ENCODE data around the gene CHRM2. TPM values are rescaled to one million over a fixed set of nuclear protein-coding genes. Genes with fewer than 3 reads are reported as not detected.

The CHRM2 gene
- total RNA-seq, 4 donors from 2014 or later, result not detected

DNA sequence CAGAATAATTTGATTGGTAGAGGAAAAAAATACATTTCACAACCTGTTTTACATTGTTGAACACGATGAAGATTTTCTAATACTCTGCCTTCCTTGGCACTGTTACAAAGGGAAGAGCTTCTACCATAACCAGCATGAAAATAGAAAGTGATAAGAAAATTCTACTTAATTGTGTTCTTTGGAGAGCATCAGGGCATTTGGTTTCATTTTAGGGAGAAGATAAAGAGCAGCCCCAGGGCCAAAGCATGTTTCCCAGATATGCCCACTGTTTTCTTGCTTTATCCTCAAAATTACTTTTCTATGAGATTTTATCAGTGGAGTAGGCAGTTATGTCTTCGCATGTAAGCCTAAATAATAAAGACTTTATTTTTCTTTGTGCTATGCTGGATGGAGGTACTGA lies 9.5 kb downstream of the CHRM2 start:
- TF ChIP-seq POLR2A (IDR thresholded peaks at IDR 0.05), result no peak
- TF ChIP-seq, protein P1, sequence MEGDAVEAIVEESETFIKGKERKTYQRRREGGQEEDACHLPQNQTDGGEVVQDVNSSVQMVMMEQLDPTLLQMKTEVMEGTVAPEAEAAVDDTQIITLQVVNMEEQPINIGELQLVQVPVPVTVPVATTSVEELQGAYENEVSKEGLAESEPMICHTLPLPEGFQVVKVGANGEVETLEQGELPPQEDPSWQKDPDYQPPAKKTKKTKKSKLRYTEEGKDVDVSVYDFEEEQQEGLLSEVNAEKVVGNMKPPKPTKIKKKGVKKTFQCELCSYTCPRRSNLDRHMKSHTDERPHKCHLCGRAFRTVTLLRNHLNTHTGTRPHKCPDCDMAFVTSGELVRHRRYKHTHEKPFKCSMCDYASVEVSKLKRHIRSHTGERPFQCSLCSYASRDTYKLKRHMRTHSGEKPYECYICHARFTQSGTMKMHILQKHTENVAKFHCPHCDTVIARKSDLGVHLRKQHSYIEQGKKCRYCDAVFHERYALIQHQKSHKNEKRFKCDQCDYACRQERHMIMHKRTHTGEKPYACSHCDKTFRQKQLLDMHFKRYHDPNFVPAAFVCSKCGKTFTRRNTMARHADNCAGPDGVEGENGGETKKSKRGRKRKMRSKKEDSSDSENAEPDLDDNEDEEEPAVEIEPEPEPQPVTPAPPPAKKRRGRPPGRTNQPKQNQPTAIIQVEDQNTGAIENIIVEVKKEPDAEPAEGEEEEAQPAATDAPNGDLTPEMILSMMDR (IDR thresholded peaks at IDR 0.05), result no peak
- H3K4me1 ChIP-seq, result no peaks in the 10 kb centered on the region

GRCh38 chr7:136878878-136879277 lies 10.4 kb downstream of the CHRM2 start:
- H3K36me3 ChIP-seq, result no peaks in the 10 kb centered on the region
- no peaks in the 10 kb centered on the region for H3K9me3 ChIP-seq
- H3K4me1 ChIP-seq, result no peaks in the 10 kb centered on the region
- H3K4me3 ChIP-seq (replicated peaks in 1 of 3), result no peak overlapping the region
- H3K27ac ChIP-seq, result no peak overlapping the region
- no peaks in the 10 kb centered on the region for H3K27me3 ChIP-seq
- 67 to 72% methylated on average over 1 of the region's 1 CpG for WGBS, 2 donors
- intact Hi-C loops (cut with DNase I), result no loop called here
- no peak for DNase-seq
- TF ChIP-seq POLR2A (IDR thresholded peaks at IDR 0.05), result no peak
- TF ChIP-seq, protein P1 (IDR thresholded peaks at IDR 0.05), result no peak

More for the DNA sequence above, 9.5 kb downstream of the CHRM2 start:
- H3K9me3 ChIP-seq, result no peaks in the 10 kb centered on the region
- WGBS, 2 donors, result 71 to 74% methylated on average over 2 of the region's 2 CpGs
- no peak overlapping the region for H3K4me3 ChIP-seq (replicated peaks in 1 of 3)
- no peak overlapping the region for H3K27ac ChIP-seq
- H3K27me3 ChIP-seq, result no peaks in the 10 kb centered on the region
- DNase-seq, result no peak
- intact Hi-C loops (cut with DNase I), result no loop called here
- no peaks in the 10 kb centered on the region for H3K36me3 ChIP-seq

GRCh38 chr7:136883046-136883445 lies 14.6 kb downstream of the CHRM2 start:
- Histone ChIP-seq H3K4me1 (no peaks in the 10 kb centered on the region), H3K36me3 (no peaks in the 10 kb centered on the region), H3K27me3 (no peaks in the 10 kb centered on the region), H3K9me3 (no peaks in the 10 kb centered on the region), H3K27ac (no peak overlapping the region), H3K4me3 (replicated peaks in 1 of 3) (no peak overlapping the region)
- intact Hi-C loops (cut with DNase I), result no loop called here
- 81 to 84% methylated on average over 3 of the region's 3 CpGs for WGBS, 2 donors
- no peak for DNase-seq
- TF ChIP-seq POLR2A (IDR thresholded peaks at IDR 0.05), result no peak
- TF ChIP-seq, protein P1 (IDR thresholded peaks at IDR 0.05), result no peak

- intact Hi-C loops (cut with DNase I), result no loop called here
- no peak for DNase-seq
- no peaks in the 10 kb centered on the region for H3K4me1 ChIP-seq
- no peak for TF ChIP-seq POLR2A (IDR thresholded peaks at IDR 0.05)
- TF ChIP-seq, protein P1 (IDR thresholded peaks at IDR 0.05), result no peak
- H3K27me3 ChIP-seq, result no peaks in the 10 kb centered on the region
- no peak overlapping the region for H3K4me3 ChIP-seq (replicated peaks in 1 of 3)
- no peaks in the 10 kb centered on the region for H3K9me3 ChIP-seq
- no peaks in the 10 kb centered on the region for H3K36me3 ChIP-seq
- 3 to 8% methylated on average over 1 of the region's 1 CpG for WGBS, 2 donors
- H3K27ac ChIP-seq, result no peak overlapping the region
Observed at GRCh38 chr7:136884492-136884891, 16.0 kb downstream of the CHRM2 start.

DNA sequence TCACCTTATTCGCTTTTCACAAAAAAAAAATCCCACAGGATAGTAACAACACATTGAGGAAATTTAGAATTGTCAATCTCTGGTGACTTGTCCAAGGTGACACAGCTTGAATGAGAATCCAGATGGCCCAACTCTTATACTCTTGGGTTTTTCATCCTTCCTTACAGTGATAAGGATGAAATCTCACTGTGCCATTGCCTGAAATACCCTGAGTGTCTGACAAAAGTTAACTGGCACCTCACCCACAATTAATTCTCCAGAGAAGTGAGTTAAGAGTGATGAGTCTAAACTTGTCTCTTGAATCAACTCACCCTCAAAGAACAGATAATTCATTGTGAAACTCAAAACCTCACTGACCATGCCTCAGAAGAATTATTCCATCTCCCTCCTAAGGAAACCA lies 18.9 kb downstream of the CHRM2 start:
- no peaks in the 10 kb centered on the region for H3K27me3 ChIP-seq
- intact Hi-C loops (cut with DNase I), result no loop called here
- TF ChIP-seq, protein P1 (IDR thresholded peaks at IDR 0.05), result no peak
- TF ChIP-seq POLR2A (IDR thresholded peaks at IDR 0.05), result no peak
- H3K4me3 ChIP-seq (replicated peaks in 1 of 3), result no peak overlapping the region
- no peak overlapping the region for H3K27ac ChIP-seq
- DNase-seq, result no peak
- no peaks in the 10 kb centered on the region for H3K36me3 ChIP-seq
- H3K9me3 ChIP-seq, result no peaks in the 10 kb centered on the region
- WGBS, 2 donors, result 90 to 92% methylated on average over 1 of the region's 1 CpG
- no peaks in the 10 kb centered on the region for H3K4me1 ChIP-seq

All from thyroid gland (tissue), 4 donors.